GM23248 (cell line): ENCODE data around the gene PHC1. TPM values are rescaled to one million over a fixed set of nuclear protein-coding genes. Genes with fewer than 3 reads are reported as not detected.
"Not testable (repeated sequence)": the region's sequence is repeated elsewhere in the genome, so short reads cannot be mapped to it uniquely, and the experiment has no call there.

ENCODE experiments used
- DNase-seq: peaks from one replicate; pipeline ENCODE4 v3.0.0-alpha.2; 2015
- H2AFZ ChIP-seq: fragments of 200-600 bp; sonication (generic); 2 replicates; pipeline ENCODE4 v1.6.1; 2016; ENCODE audit warnings: antibody characterized with exemption
- H3F3A ChIP-seq: fragments of 200-600 bp; sonication (generic); 2 replicates; pipeline ENCODE4 v1.6.1; 2016; ENCODE audit warnings: mild to moderate bottlenecking, antibody characterized with exemption, mixed run types; ENCODE audit not compliant: insufficient read depth
- H3K27ac ChIP-seq: fragments of 200-600 bp; sonication (generic); 2 replicates; pipeline ENCODE4 v1.5.1; 2016; ENCODE audit warnings: mild to moderate bottlenecking
- H3K27me3 ChIP-seq: fragments of 200-600 bp; sonication (generic); replicated peaks from 2 replicates; pipeline ENCODE4 v1.6.1; 2016; ENCODE audit warnings: mild to moderate bottlenecking; ENCODE audit not compliant: insufficient read depth
- H3K36me3 ChIP-seq: fragments of 200-600 bp; sonication (generic); 2 replicates; pipeline ENCODE4 v1.6.1; 2016; ENCODE audit warnings: low read depth, mild to moderate bottlenecking
- H3K4me1 ChIP-seq: fragments of 200-600 bp; sonication (generic); 2 replicates; pipeline ENCODE4 v1.6.1; 2016; ENCODE audit warnings: mild to moderate bottlenecking; ENCODE audit not compliant: insufficient read depth
- H3K4me2 ChIP-seq: fragments of 200-600 bp; sonication (generic); one replicate; pipeline ENCODE4 v1.6.1; 2016; ENCODE audit warnings: mild to moderate bottlenecking; ENCODE audit not compliant: unreplicated experiment
- H3K4me3 ChIP-seq: fragments of 200-600 bp; sonication (generic); 2 replicates; pipeline ENCODE4 v1.5.1; 2016; ENCODE audit warnings: mild to moderate bottlenecking
- H3K79me2 ChIP-seq: fragments of 200-600 bp; sonication (generic); 2 replicates; pipeline ENCODE4 v1.6.1; 2016; ENCODE audit warnings: mild to moderate bottlenecking; ENCODE audit not compliant: insufficient read depth
- H3K9ac ChIP-seq: fragments of 200-600 bp; sonication (generic); 2 replicates; pipeline ENCODE4 v1.6.1; 2016; ENCODE audit warnings: mild to moderate bottlenecking
- H3K9me2 ChIP-seq: fragments of 200-600 bp; sonication (generic); 2 replicates; pipeline ENCODE4 v1.6.1; 2016; ENCODE audit warnings: mixed run types, mild to moderate bottlenecking, moderate library complexity; ENCODE audit not compliant: insufficient read depth
- H3K9me3 ChIP-seq: fragments of 200-600 bp; sonication (generic); one replicate; pipeline ENCODE4 v1.6.1; 2017; ENCODE audit warnings: low read depth
- H4K20me1 ChIP-seq: fragments of 200-600 bp; sonication (generic); 2 replicates; pipeline ENCODE4 v1.6.0; 2016; ENCODE audit not compliant: insufficient read depth
- EZH2 ChIP-seq: fragments of 200-600 bp; sonication (generic); IDR thresholded peaks from 2 replicates; pipeline ENCODE4 v1.6.1; 2018; ENCODE audit warnings: antibody characterized with exemption, mild to moderate bottlenecking; ENCODE audit not compliant: insufficient read depth, poor library complexity, severe bottlenecking
- EZH2phosphoT487 ChIP-seq: fragments of 200-600 bp; sonication (generic); IDR thresholded peaks from 2 replicates; pipeline ENCODE4 v1.6.1; 2018; ENCODE audit warnings: antibody characterized with exemption, moderate library complexity, mild to moderate bottlenecking, low read depth; ENCODE audit not compliant: insufficient read depth
- WGBS, 2 experiments: methylation state at CpG; one replicate each; pipeline ENCODE4 v1.1.6; 2015 to 2017; ENCODE audit warnings: low lambda C conversion rate in 2 of 2, low coverage in 1 of 2; ENCODE audit errors: missing lambda C conversion rate in 2 of 2; 5-methylcytosine and 5-hydroxymethylcytosine counted together
- in situ Hi-C: fragments of 300-500 bp; cut with MboI; formaldehyde crosslinking; loops from 2 replicates; pipeline ENCODE4 v1.15.0; 2020
- polyA plus RNA-seq: library from polyadenylated mRNA; unstranded; fragments of >200 nt; fragmentation: Nextera tagmentation; extraction: Ambion mirVana; gene quantifications from 2 replicates; pipeline ENCODE4 v1.2.1, GENCODE V29; 2016
- total RNA-seq: library from RNA; depleted of rRNA; stranded (reverse); fragments of >200 nt; shearing (Covaris generic); gene quantifications from 2 replicates; pipeline ENCODE4 v1.2.3, GENCODE V29; 2014

Gene PHC1
- total and polyA plus RNA-seq, 2 experiments from 2014 or later: 6.4 to 16.1 TPM

DNA sequence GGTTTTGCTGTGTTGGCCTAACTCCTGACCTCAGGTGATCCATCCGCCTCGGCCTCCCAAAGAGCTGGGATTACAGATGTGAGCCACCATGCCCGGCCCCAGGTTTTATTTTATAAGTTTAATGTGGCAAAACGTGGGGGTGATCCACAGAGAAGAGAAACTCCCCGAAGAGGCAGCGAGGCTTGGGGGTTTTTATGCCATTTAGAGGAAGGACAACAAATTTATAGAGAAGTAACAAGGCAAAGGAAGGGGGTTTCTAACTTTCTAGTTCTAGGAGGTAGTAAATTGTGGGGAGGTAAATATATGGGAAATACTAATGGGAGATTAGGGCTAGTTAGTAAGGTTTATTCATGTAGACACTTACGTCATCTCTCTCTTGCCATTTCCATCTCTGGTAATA lies 17.2 kb upstream of the PHC1 start:
- no peaks in the 10 kb centered on the region for H3K4me1 ChIP-seq
- no peaks in the 10 kb centered on the region for H3K9me2 ChIP-seq
- no peaks in the 10 kb centered on the region for H3F3A ChIP-seq
- in situ Hi-C loops: no loop called here
- H3K4me2 ChIP-seq: no peak overlapping the region
- no peak overlapping the region for H3K27ac ChIP-seq
- H4K20me1 ChIP-seq: no peaks in the 10 kb centered on the region
- no peaks in the 10 kb centered on the region for H3K36me3 ChIP-seq
- H3K9ac ChIP-seq: no peak overlapping the region
- WGBS, 2 experiments: 67 to 71% methylated on average over 7 of the region's 7 CpGs
- no peaks in the 10 kb centered on the region for H3K79me2 ChIP-seq
- H3K27me3 ChIP-seq: no peaks in the 10 kb centered on the region
- no peak for DNase-seq
- no peak for TF ChIP-seq EZH2
- no peak for TF ChIP-seq EZH2phosphoT487
- no peak overlapping the region for H3K4me3 ChIP-seq
- no peaks in the 10 kb centered on the region for H3K9me3 ChIP-seq
- no peak overlapping the region for H2AFZ ChIP-seq

DNA sequence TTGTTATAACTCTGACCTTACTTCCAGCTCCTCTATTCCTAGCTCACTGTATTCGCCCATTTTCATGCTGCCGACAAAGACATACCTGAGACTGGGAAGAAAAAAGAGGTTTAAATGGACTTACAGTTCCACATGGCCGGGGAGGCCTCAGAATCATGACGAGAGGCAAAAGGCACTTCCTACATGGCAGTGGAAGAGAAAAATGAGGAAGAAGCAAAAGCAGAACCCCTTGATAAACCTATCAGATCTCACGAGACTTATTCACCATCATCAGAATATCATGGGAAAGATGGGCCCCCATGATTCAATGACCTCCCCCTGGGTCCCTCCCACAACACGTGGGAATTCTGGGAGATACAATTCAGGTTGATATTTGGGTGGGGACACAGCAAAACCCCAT lies 14.5 kb upstream of the PHC1 start:
- no peaks in the 10 kb centered on the region for H3K79me2 ChIP-seq
- H3K36me3 ChIP-seq: no peaks in the 10 kb centered on the region
- in situ Hi-C loops: no loop called here
- H4K20me1 ChIP-seq: no peaks in the 10 kb centered on the region
- no peaks in the 10 kb centered on the region for H3K4me1 ChIP-seq
- H3K27me3 ChIP-seq: no peaks in the 10 kb centered on the region
- no peak overlapping the region for H2AFZ ChIP-seq
- no peak for DNase-seq
- no peaks in the 10 kb centered on the region for H3F3A ChIP-seq
- H3K9me2 ChIP-seq: no peaks in the 10 kb centered on the region
- H3K4me3 ChIP-seq: no peak overlapping the region
- 53 to 57% methylated on average over 6 of the region's 6 CpGs for WGBS, 2 experiments
- H3K9ac ChIP-seq: no peak overlapping the region
- no peak overlapping the region for H3K27ac ChIP-seq
- H3K4me2 ChIP-seq: no peak overlapping the region
- TF ChIP-seq EZH2 (no peak), EZH2phosphoT487 (no peak)
- no peaks in the 10 kb centered on the region for H3K9me3 ChIP-seq

GRCh38 chr12:8902703-8903102 lies 11.6 kb upstream of the PHC1 start:
- H3F3A ChIP-seq, H3K9me2 ChIP-seq, H3K9me3 ChIP-seq, H2AFZ ChIP-seq, H3K27me3 ChIP-seq, H3K4me1 ChIP-seq, H3K4me3 ChIP-seq, in situ Hi-C loops, H3K4me2 ChIP-seq, H4K20me1 ChIP-seq, DNase-seq, H3K27ac ChIP-seq, H3K36me3 ChIP-seq, H3K9ac ChIP-seq, H3K79me2 ChIP-seq: not testable (repeated sequence)
- 63 to 67% methylated on average over 5 of the region's 5 CpGs for WGBS, 2 experiments

DNA sequence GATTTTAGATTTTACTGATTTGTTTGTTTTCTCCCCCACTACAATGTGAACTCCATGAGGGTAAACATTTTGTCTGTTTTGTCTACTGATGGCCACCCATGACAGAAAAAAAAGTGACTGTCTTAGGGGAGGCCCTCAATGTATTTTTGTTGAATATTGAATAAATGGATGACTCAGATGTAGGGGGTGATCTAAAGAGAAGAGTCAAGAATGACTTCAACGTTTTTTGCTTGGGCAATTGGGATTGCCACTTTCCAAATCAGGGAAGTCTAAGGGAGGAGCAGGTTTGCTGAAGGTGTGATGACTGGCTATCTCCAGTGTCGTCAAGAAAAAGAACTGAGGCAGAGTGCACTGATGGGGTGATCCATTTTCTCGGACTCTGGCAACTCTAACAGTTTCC lies 10.7 kb upstream of the PHC1 start:
- Histone ChIP-seq H3K27me3 (no peaks in the 10 kb centered on the region), H3K4me1 (no peaks in the 10 kb centered on the region), H3K9me2 (no peaks in the 10 kb centered on the region), H2AFZ (no peak overlapping the region), H3K79me2 (no peaks in the 10 kb centered on the region), H3K4me2 (no peak overlapping the region), H3K27ac (no peak overlapping the region), H4K20me1 (no peaks in the 10 kb centered on the region), H3K9ac (no peak overlapping the region), H3K36me3 (no peaks in the 10 kb centered on the region), H3K4me3 (no peak overlapping the region), H3K9me3 (no peaks in the 10 kb centered on the region), H3F3A (no peaks in the 10 kb centered on the region)
- 58 to 65% methylated on average over 3 of the region's 3 CpGs for WGBS, 2 experiments
- TF ChIP-seq EZH2: no peak
- TF ChIP-seq EZH2phosphoT487: no peak
- no peak for DNase-seq
- in situ Hi-C loops: no loop called here

DNA sequence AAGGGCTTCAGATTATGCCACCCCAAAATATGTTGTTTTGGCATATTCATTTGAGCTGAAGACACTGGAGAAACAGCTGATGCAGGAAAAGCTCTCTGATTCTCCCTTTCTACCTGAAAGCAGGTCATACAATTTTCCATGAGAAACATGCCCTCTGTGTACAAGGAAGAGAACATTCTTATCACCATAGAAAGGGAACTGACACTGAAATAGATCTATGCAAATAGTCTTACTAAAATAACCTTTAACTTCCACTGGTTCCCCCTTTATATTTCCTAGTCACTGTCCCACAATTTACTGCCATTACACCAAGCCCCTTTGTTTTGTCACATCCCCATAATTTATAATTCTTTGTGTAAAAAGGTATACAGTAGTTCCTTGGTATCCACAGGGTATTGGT lies 9.6 kb upstream of the PHC1 start:
- no peak overlapping the region for H3K27ac ChIP-seq
- no peaks in the 10 kb centered on the region for H3K36me3 ChIP-seq
- no peak overlapping the region for H3K4me2 ChIP-seq
- no peak overlapping the region for H3K9ac ChIP-seq
- H3K4me3 ChIP-seq: no peak overlapping the region
- H3K9me3 ChIP-seq: no peaks in the 10 kb centered on the region
- in situ Hi-C loops: no loop called here
- no peak for DNase-seq
- no peaks in the 10 kb centered on the region for H3F3A ChIP-seq
- no peaks in the 10 kb centered on the region for H3K79me2 ChIP-seq
- no peaks in the 10 kb centered on the region for H3K27me3 ChIP-seq
- no peak for TF ChIP-seq EZH2phosphoT487
- TF ChIP-seq EZH2: no peak
- no peaks in the 10 kb centered on the region for H3K9me2 ChIP-seq
- no peaks in the 10 kb centered on the region for H4K20me1 ChIP-seq
- no peaks in the 10 kb centered on the region for H3K4me1 ChIP-seq
- no peak overlapping the region for H2AFZ ChIP-seq
